Endothelial cell of umbilical vein (primary cell): ENCODE results near the gene COG4. TPM values are rescaled to one million over a fixed set of nuclear protein-coding genes. Genes with fewer than 3 reads are reported as not detected.

Source experiments
- BruUV-seq: library from RNA; stranded (reverse); fragments of 400-500 nt; replicated peaks from 2 replicates; lab custom pipeline; 2021; lab: Mats Ljungman, UMichigan
- CTCF ChIA-PET: fragments of 300-600, 350-600 bp; sonication (Branson Sonifier 250); formaldehyde crosslinking; loops from one replicate; lab custom pipeline; 2021; ENCODE audit warnings: antibody characterized with exemption, inconsistent platforms; lab: Charles Lee
- POLR2A ChIA-PET: fragments of 300-600, 350-600 bp; sonication (Branson Sonifier 250); formaldehyde crosslinking; loops from one replicate; lab custom pipeline; 2021; ENCODE audit warnings: antibody characterized with exemption, inconsistent platforms; lab: Charles Lee
- DNase-seq: peaks from one replicate; pipeline ENCODE4 v3.0.0-alpha.2; 2011; ENCODE audit warnings: low read depth, low spot score
- FAIRE-seq: peaks from 2 replicates; lab custom pipeline; 2011; peaks lifted over from hg19 to GRCh38; lab: Jason Lieb, UNC
- H2AFZ ChIP-seq: 2 replicates; pipeline ENCODE4 v1.6.0; 2012; ENCODE audit warnings: low read depth, low read length, control low read depth, inconsistent platforms
- H3K27ac ChIP-seq: 2 replicates; pipeline ENCODE4 v1.5.1; 2011; ENCODE audit warnings: low read depth, mild to moderate bottlenecking, control low read depth, low read length, moderate library complexity; ENCODE audit not compliant: insufficient read depth
- H3K27me3 ChIP-seq, 2 experiments: 2 replicates each; pipeline versions ENCODE4 v1.6.0 to v1.6.1; 2011; ENCODE audit warnings: low read length in 2 of 2, mixed read lengths in 1 of 2; ENCODE audit not compliant: control insufficient read depth in 2 of 2, insufficient read depth in 2 of 2
- H3K36me3 ChIP-seq, 2 experiments: 2 replicates in 1 of 2; 3 replicates in 1 of 2; pipeline ENCODE4 v1.5.1; 2011; ENCODE audit warnings: low read length in 2 of 2, mild to moderate bottlenecking in 1 of 2, moderate library complexity in 1 of 2; ENCODE audit not compliant: control insufficient read depth in 2 of 2, insufficient read depth in 2 of 2; ENCODE audit errors: extremely low read depth in 1 of 2
- H3K4me1 ChIP-seq: 3 replicates; pipeline ENCODE4 v1.5.1; 2011; ENCODE audit warnings: mild to moderate bottlenecking, low read length; ENCODE audit not compliant: control insufficient read depth, insufficient read depth; ENCODE audit errors: extremely low read depth
- H3K4me2 ChIP-seq: 2 replicates; pipeline ENCODE4 v1.6.1; 2011; ENCODE audit warnings: low read length, control low read depth, mixed read lengths; ENCODE audit not compliant: insufficient read depth
- H3K4me3 ChIP-seq, 3 experiments: fragments of 200-600 bp in 1 of 3; sonication (generic), shearing (Covaris generic) in 1 of 3; replicated peaks in 1 of 3; 2 replicates each; pipeline ENCODE4 v1.5.1; 2011 to 2016; ENCODE audit warnings: control low read depth in 3 of 3, low read length in 3 of 3, mild to moderate bottlenecking in 2 of 3, inconsistent platforms in 1 of 3, low read depth in 1 of 3, moderate library complexity in 1 of 3; ENCODE audit not compliant: insufficient read depth in 1 of 3
- H3K79me2 ChIP-seq: 2 replicates; pipeline ENCODE4 v1.6.0; 2012; ENCODE audit warnings: low read length, inconsistent platforms; ENCODE audit not compliant: control insufficient read depth, insufficient read depth
- H3K9ac ChIP-seq: replicated peaks from 2 replicates; pipeline ENCODE3; 2011; ENCODE audit warnings: low read length, control low read depth; ENCODE audit not compliant: insufficient read depth; ENCODE audit errors: extremely low read depth
- H3K9me1 ChIP-seq: replicated peaks from 3 replicates; pipeline ENCODE4 v1.6.0; 2011; ENCODE audit warnings: mild to moderate bottlenecking, low read length; ENCODE audit not compliant: control insufficient read depth, insufficient read depth; ENCODE audit errors: extremely low read depth
- H3K9me3 ChIP-seq: replicated peaks from 2 replicates; pipeline ENCODE4 v1.5.1; 2012; ENCODE audit warnings: low read length, inconsistent platforms; ENCODE audit not compliant: control insufficient read depth, insufficient read depth
- H4K20me1 ChIP-seq: replicated peaks from 2 replicates; pipeline ENCODE3; 2011; ENCODE audit warnings: mild to moderate bottlenecking, low read length; ENCODE audit not compliant: control insufficient read depth, insufficient read depth; ENCODE audit errors: extremely low read depth
- CTCF ChIP-seq, 2 donors: IDR thresholded peaks; 1 replicate in 1 of 2; 2 replicates in 1 of 2; pipeline ENCODE4 v1.5.1; 2011; ENCODE audit warnings: low read length in 2 of 2, mild to moderate bottlenecking in 2 of 2, moderate library complexity in 2 of 2, control low read depth in 1 of 2, inconsistent platforms in 1 of 2, low read depth in 1 of 2; ENCODE audit not compliant: insufficient read depth in 1 of 2; ENCODE audit errors: extremely low read depth in 1 of 2
- EZH2 ChIP-seq: IDR thresholded peaks from 2 replicates; pipeline ENCODE4 v1.6.1; 2012; ENCODE audit warnings: borderline replicate concordance, low read depth, mild to moderate bottlenecking, moderate library complexity, low read length, inconsistent platforms; ENCODE audit not compliant: severe bottlenecking
- FOS ChIP-seq: IDR thresholded peaks from 2 replicates; pipeline ENCODE4 v1.6.1; 2011; ENCODE audit warnings: mild to moderate bottlenecking, low read length, moderate library complexity, borderline replicate concordance; ENCODE audit not compliant: insufficient read depth
- GATA2 ChIP-seq: IDR thresholded peaks from 2 replicates; pipeline ENCODE4 v1.7.0; 2011; ENCODE audit warnings: low read depth, mild to moderate bottlenecking, moderate library complexity, mixed read lengths, low read length; ENCODE audit not compliant: insufficient read length, insufficient read depth
- JUN ChIP-seq: IDR thresholded peaks from 2 replicates; pipeline ENCODE4 v1.6.1; 2011; ENCODE audit warnings: borderline replicate concordance, low read depth; ENCODE audit not compliant: insufficient read length, insufficient read depth
- MAX ChIP-seq: IDR thresholded peaks from 2 replicates; pipeline ENCODE4 v1.6.1; 2011; ENCODE audit not compliant: insufficient read depth, insufficient read length
- MYC ChIP-seq: IDR thresholded peaks from one replicate; pipeline ENCODE4 v1.6.1; 2011; ENCODE audit warnings: mild to moderate bottlenecking, low read depth, low read length
- POLR2A ChIP-seq: IDR thresholded peaks from 2 replicates; pipeline ENCODE4 v1.6.1; 2012; ENCODE audit warnings: low read depth, mild to moderate bottlenecking, control low read depth, low read length
- POLR2AphosphoS5 ChIP-seq: IDR thresholded peaks from 2 replicates; pipeline ENCODE4 v1.6.1; 2012; ENCODE audit warnings: low read depth, mild to moderate bottlenecking, control low read depth, low read length, moderate library complexity; ENCODE audit not compliant: insufficient read depth
- dilution Hi-C: fragments of 300-500 bp; cut with MboI; formaldehyde crosslinking; loops from one replicate; pipeline ENCODE4 v1.15.0; 2019; ENCODE audit warnings: low sequenced_read_pairs; ENCODE audit not compliant: extremely low pct_ligation_motif_present
- intact Hi-C: fragments of 100-400 bp; cut with micrococcal nuclease; formaldehyde crosslinking; loops from one replicate; pipeline ENCODE4 v1.10.0; 2022
- polyA plus RNA-seq, 4 experiments: library from polyadenylated mRNA; depleted of rRNA in 3 of 4; stranded (reverse) in 3 of 4; unstranded in 1 of 4; fragments of >200 nt; gene quantifications; 2 replicates each; pipeline versions ENCODE4 v1.2.1 to v1.2.3, GENCODE V29; 2011 to 2012; ENCODE audit warnings: missing spikeins in 1 of 4
- total RNA-seq: library from RNA; stranded (reverse); gene quantifications from 2 replicates; pipeline ENCODE4 v1.2.3, GENCODE V29; 2021

The COG4 gene
- total and polyA plus RNA-seq, 2 donors (not counting 3 experiments of a cell fraction or from before 2014, with no cell fraction given) = 53.7 to 61.2 TPM

- Histone ChIP-seq H3K4me3 (no peak overlapping the region), H4K20me1 (no peaks in the 10 kb centered on the region), H3K79me2 (peaks cover 19% of the 10 kb centered on the region), H3K9me1 (no peaks in the 10 kb centered on the region), H3K4me1 (peaks cover 22% of the 10 kb centered on the region), H3K27me3 (no peaks in the 10 kb centered on the region), H3K9ac (no peak overlapping the region), H3K36me3 (no peaks in the 10 kb centered on the region), H3K9me3 (no peaks in the 10 kb centered on the region), H3K27ac (no peak overlapping the region), H3K4me2 (no peak overlapping the region), H2AFZ (no peak overlapping the region)
- dilution Hi-C loops (no loop called here), intact Hi-C loops (no loop called here)
- ChIA-PET CTCF (no interaction called here), POLR2A (no interaction called here)
- TF ChIP-seq MAX = no peak
- TF ChIP-seq FOS = no peak
- no peak for TF ChIP-seq CTCF (IDR thresholded peaks at IDR 0.05; ENCODE audit: extremely low read depth in 1 of 2, insufficient read depth in 1 of 2, low read depth in 1 of 2, low read length in 2 of 2)
- no peak for TF ChIP-seq POLR2AphosphoS5
- no peak for TF ChIP-seq JUN
- no peak for TF ChIP-seq POLR2A
- TF ChIP-seq GATA2 = no peak
- TF ChIP-seq MYC = no peak
- TF ChIP-seq EZH2 = no peak
- BruUV-seq = no TSS peak
- FAIRE-seq (no peak), DNase-seq (no peak)
These were observed 81.9 kb downstream of the COG4 start for GRCh38 chr16:70441406-70441990.
